HepG2 (cell line): Measurements from ENCODE around the gene TCFL5. TPM values are rescaled to one million over a fixed set of nuclear protein-coding genes. Genes with fewer than 3 reads are reported as not detected.

ENCODE experiments used
- EED ChIP-seq: sonication (generic); formaldehyde crosslinking; IDR thresholded peaks from 2 replicates; pipeline ENCODE4 v1.5.0; 2020; ENCODE audit warnings: mild to moderate bottlenecking, missing genetic modification reagents
- ELF1 ChIP-seq: sonication (generic); formaldehyde crosslinking; IDR thresholded peaks from 2 replicates; pipeline ENCODE4 v1.4.0; 2020; ENCODE audit warnings: missing genetic modification reagents
- FOXA1 ChIP-seq, 2 experiments: fragments of 450-650 bp in 1 of 2; sonication (generic) in 1 of 2; formaldehyde crosslinking in 1 of 2; IDR thresholded peaks; 2 replicates each; pipeline versions ENCODE4 v1.4.0 to v1.6.1; 2016 to 2020; ENCODE audit warnings: missing genetic modification reagents in 1 of 2
- NCOR1 ChIP-seq: fragments of 200-600 bp; sonication (generic); IDR thresholded peaks from 2 replicates; pipeline ENCODE4 v1.7.0; 2017; ENCODE audit warnings: antibody characterized with exemption, low read length, borderline replicate concordance
- NFE2L1 ChIP-seq: sonication (generic); formaldehyde crosslinking; IDR thresholded peaks from 2 replicates; pipeline ENCODE4 v1.4.0; 2020; ENCODE audit warnings: missing genetic modification reagents, mild to moderate bottlenecking, borderline replicate concordance
- ONECUT2 ChIP-seq: sonication (generic); formaldehyde crosslinking; IDR thresholded peaks from 2 replicates; pipeline ENCODE4 v1.4.0; 2020; ENCODE audit warnings: missing genetic modification reagents
- RARG ChIP-seq: sonication (generic); formaldehyde crosslinking; IDR thresholded peaks from 2 replicates; pipeline ENCODE4 v1.4.0; 2020; ENCODE audit warnings: low read depth, mild to moderate bottlenecking, missing genetic modification reagents
- RBM39 ChIP-seq: fragments of 200-400 bp; formaldehyde crosslinking; IDR thresholded peaks from one replicate; pipeline ENCODE4 v1.6.1; 2018; ENCODE audit warnings: antibody characterized with exemption, mild to moderate bottlenecking, low read depth, low read length; ENCODE audit not compliant: poor library complexity, severe bottlenecking
- REL ChIP-seq: sonication (generic); formaldehyde crosslinking; conservative IDR thresholded peaks from 2 replicates; pipeline ENCODE4 v1.8.0; 2022; ENCODE audit warnings: mild to moderate bottlenecking, missing genetic modification reagents, moderate library complexity
- SATB2 ChIP-seq: sonication (generic); formaldehyde crosslinking; IDR thresholded peaks from 2 replicates; pipeline ENCODE4 v1.5.0; 2020; ENCODE audit warnings: missing genetic modification reagents
- TP53 ChIP-seq: sonication (generic); formaldehyde crosslinking; conservative IDR thresholded peaks from 2 replicates; pipeline ENCODE4 v1.4.0; 2020; ENCODE audit warnings: missing genetic modification reagents
- ZBTB40 ChIP-seq, 2 experiments: fragments of 450-650 bp in 1 of 2; sonication (generic) in 1 of 2; formaldehyde crosslinking in 1 of 2; IDR thresholded peaks; 2 replicates each; pipeline versions ENCODE4 v1.6.1 to v1.8.0; 2016 to 2022; ENCODE audit warnings: antibody characterized with exemption in 1 of 2, mild to moderate bottlenecking in 1 of 2, missing genetic modification reagents in 1 of 2
- ZNF335 ChIP-seq: sonication (generic); formaldehyde crosslinking; IDR thresholded peaks from 2 replicates; pipeline ENCODE4 v1.4.0; 2020; ENCODE audit warnings: missing genetic modification reagents
- ZNF550 ChIP-seq: sonication (generic); formaldehyde crosslinking; IDR thresholded peaks from 2 replicates; pipeline ENCODE4 v1.4.0; 2020; ENCODE audit warnings: mild to moderate bottlenecking, missing genetic modification reagents, borderline replicate concordance
- polyA plus RNA-seq, 8 experiments: library from polyadenylated mRNA; depleted of rRNA in 3 of 8; stranded (reverse) in 7 of 8; unstranded in 1 of 8; fragments of >200 nt; fragmentation: Illumina TruSeq in 4 of 8; extraction: Trizol in 4 of 8; gene quantifications; 2 replicates each; pipeline versions ENCODE4 v1.2.1 to v1.2.3, GENCODE V29; 2011 to 2016; ENCODE audit warnings: low read depth in 4 of 8, missing spikeins in 1 of 8, mixed read lengths in 1 of 8; ENCODE audit not compliant: insufficient read depth in 1 of 8
- total RNA-seq, 5 experiments: library from RNA; depleted of rRNA; stranded (reverse); fragments of >200 nt; fragmentation: Illumina TruSeq; extraction: Trizol; gene quantifications; 2 replicates each; pipeline ENCODE4 v1.2.3, GENCODE V29; 2016; ENCODE audit warnings: low read depth in 1 of 5
- TF ChIP-seq, protein P1 (sequence below): sonication (generic); formaldehyde crosslinking; IDR thresholded peaks from 2 replicates; pipeline ENCODE4 v1.5.1; 2020; ENCODE audit warnings: mild to moderate bottlenecking, moderate library complexity, missing genetic modification reagents
- TF ChIP-seq, protein P2 (sequence below): sonication (generic); formaldehyde crosslinking; IDR thresholded peaks from 2 replicates; pipeline ENCODE4 v1.5.0; 2020; ENCODE audit warnings: mild to moderate bottlenecking, missing genetic modification reagents

Gene TCFL5
- total and polyA plus RNA-seq, 2 of the 13 experiments (the other 11 are each of a cell fraction or from before 2014, with no cell fraction given): 14.8 to 20.0 TPM

GRCh38 chr20:62875419-62876361, 14.1 kb upstream of the TCFL5 start (continued):
- TF ChIP-seq TP53: no peak
- no peak for TF ChIP-seq EED (CRISPR knock-in tag)
- peak; percentile 37; the same call in 1 of the 2 replicates for TF ChIP-seq ELF1 (CRISPR knock-in tag)
- TF ChIP-seq, protein P1, sequence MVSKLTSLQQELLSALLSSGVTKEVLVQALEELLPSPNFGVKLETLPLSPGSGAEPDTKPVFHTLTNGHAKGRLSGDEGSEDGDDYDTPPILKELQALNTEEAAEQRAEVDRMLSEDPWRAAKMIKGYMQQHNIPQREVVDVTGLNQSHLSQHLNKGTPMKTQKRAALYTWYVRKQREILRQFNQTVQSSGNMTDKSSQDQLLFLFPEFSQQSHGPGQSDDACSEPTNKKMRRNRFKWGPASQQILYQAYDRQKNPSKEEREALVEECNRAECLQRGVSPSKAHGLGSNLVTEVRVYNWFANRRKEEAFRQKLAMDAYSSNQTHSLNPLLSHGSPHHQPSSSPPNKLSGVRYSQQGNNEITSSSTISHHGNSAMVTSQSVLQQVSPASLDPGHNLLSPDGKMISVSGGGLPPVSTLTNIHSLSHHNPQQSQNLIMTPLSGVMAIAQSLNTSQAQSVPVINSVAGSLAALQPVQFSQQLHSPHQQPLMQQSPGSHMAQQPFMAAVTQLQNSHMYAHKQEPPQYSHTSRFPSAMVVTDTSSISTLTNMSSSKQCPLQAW (CRISPR knock-in tag): peak; percentile 89; the same call in 1 of the 2 replicates
- no peak for TF ChIP-seq REL (CRISPR knock-in tag)
- no peak for TF ChIP-seq NFE2L1 (CRISPR knock-in tag)
- TF ChIP-seq SATB2 (CRISPR knock-in tag): no peak
- TF ChIP-seq ZBTB40 (IDR thresholded peaks at IDR 0.05): no peak
- no peak for TF ChIP-seq ZBTB40 (CRISPR knock-in tag; IDR thresholded peaks at IDR 0.05)
- TF ChIP-seq NCOR1: no peak
- TF ChIP-seq, protein P2, sequence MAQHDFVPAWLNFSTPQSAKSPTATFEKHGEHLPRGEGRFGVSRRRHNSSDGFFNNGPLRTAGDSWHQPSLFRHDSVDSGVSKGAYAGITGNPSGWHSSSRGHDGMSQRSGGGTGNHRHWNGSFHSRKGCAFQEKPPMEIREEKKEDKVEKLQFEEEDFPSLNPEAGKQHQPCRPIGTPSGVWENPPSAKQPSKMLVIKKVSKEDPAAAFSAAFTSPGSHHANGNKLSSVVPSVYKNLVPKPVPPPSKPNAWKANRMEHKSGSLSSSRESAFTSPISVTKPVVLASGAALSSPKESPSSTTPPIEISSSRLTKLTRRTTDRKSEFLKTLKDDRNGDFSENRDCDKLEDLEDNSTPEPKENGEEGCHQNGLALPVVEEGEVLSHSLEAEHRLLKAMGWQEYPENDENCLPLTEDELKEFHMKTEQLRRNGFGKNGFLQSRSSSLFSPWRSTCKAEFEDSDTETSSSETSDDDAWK: no peak
- TF ChIP-seq ZNF550: no peak
- peak; percentile 73 for TF ChIP-seq RBM39
- TF ChIP-seq ONECUT2 (CRISPR knock-in tag): no peak
- no peak for TF ChIP-seq RARG (CRISPR knock-in tag)
- no peak for TF ChIP-seq FOXA1 (IDR thresholded peaks at IDR 0.05)
- no peak for TF ChIP-seq FOXA1 (CRISPR knock-in tag; IDR thresholded peaks at IDR 0.05)
- TF ChIP-seq ZNF335: no peak
